ENCODE results near the gene CXCL12.

GRCh38 chr10:44422570-44423101, 37.7 kb upstream of the CXCL12 start:
- no peak for TF ChIP-seq POLR2A (IDR thresholded peaks at IDR 0.05; ENCODE audit: low read length)
- no peak for TF ChIP-seq GATA1 (IDR thresholded peaks at IDR 0.05; ENCODE audit: low read depth, low read length)
